Esophagus squamous epithelium (tissue), 4 donors: Measurements from ENCODE around the gene GALNT14.

Experiments used
- CTCF ChIP-seq, 6 experiments: fragments of 450-650 bp in 4 of 6; fragments of 200-600 bp in 2 of 6; sonication (generic) in 2 of 6; IDR thresholded peaks; one replicate each; pipeline ENCODE4 v1.5.1; 2016 to 2019; ENCODE audit warnings: antibody characterized with exemption in 6 of 6, mild to moderate bottlenecking in 4 of 6, moderate library complexity in 4 of 6
- POLR2A ChIP-seq, 4 donors: fragments of 450-650 bp; IDR thresholded peaks; one replicate each; pipeline ENCODE4 v1.6.1; 2017; ENCODE audit warnings: antibody characterized with exemption in 4 of 4, mild to moderate bottlenecking in 4 of 4, moderate library complexity in 3 of 4

- TF ChIP-seq CTCF (IDR thresholded peaks at IDR 0.05) (no peak), POLR2A (IDR thresholded peaks at IDR 0.05) (no peak)
Observed at GRCh38 chr2:31057691-31058090, 80.5 kb downstream of the GALNT14 start.
